ENCODE results near the gene CYSLTR2. TPM values are rescaled to one million over a fixed set of nuclear protein-coding genes. Genes with fewer than 3 reads are reported as not detected.
"Not testable (repeated sequence)": the region's sequence is repeated elsewhere in the genome, so short reads cannot be mapped to it uniquely, and the experiment has no call there.

CYSLTR2 gene
- total and polyA plus RNA-seq, 2 of the 8 experiments (the other 6 are each of a cell fraction or from before 2014, with no cell fraction given), result not detected

GRCh38 chr13:48696676-48697075, 42.9 kb downstream of the CYSLTR2 start:
- 87% methylated on average over 12 of the region's 12 CpGs; no CpG with 5 or more reads in 1 of the 2 experiments for WGBS, 2 experiments (ENCODE audit: extremely low coverage in 1 of 2, insufficient coverage in 1 of 2, insufficient read length in 1 of 2, insufficient replicate concordance in 2 of 2, low coverage in 1 of 2, low lambda C conversion rate in 2 of 2, missing lambda C conversion rate in 1 of 2)
- H2BK120ac ChIP-seq (replicated peaks; ENCODE audit: low read depth, low read length); CTCF ChIA-PET (ENCODE audit: partially characterized antibody): not testable (repeated sequence)

More at GRCh38 chr13:48696676-48697075, 42.9 kb downstream of the CYSLTR2 start:
- H2BK15ac ChIP-seq (ENCODE audit: low read length); H2AK5ac ChIP-seq (ENCODE audit: low read depth, low read length); H3K18ac ChIP-seq (ENCODE audit: extremely low read depth, low read length); H3K9ac ChIP-seq (replicated peaks in 1 of 4; ENCODE audit: extremely low read depth in 1 of 4, low read depth in 3 of 4, low read length in 3 of 4); H3K56ac ChIP-seq (replicated peaks; ENCODE audit: insufficient read length, low read depth, low read length); H3K4me2 ChIP-seq (ENCODE audit: insufficient read depth in 1 of 2, low read depth in 2 of 2, low read length in 2 of 2); H3K14ac ChIP-seq (ENCODE audit: insufficient read length); H3K27ac ChIP-seq (ENCODE audit: low read depth, low read length); H3K79me1 ChIP-seq (ENCODE audit: low read depth, low read length); H3K4me1 ChIP-seq (replicated peaks in 1 of 4; ENCODE audit: control insufficient read depth in 3 of 4, insufficient read depth in 4 of 4, low read length in 3 of 4); H3K23me2 ChIP-seq (ENCODE audit: low read depth, low read length); FAIRE-seq; H3K9me3 ChIP-seq (ENCODE audit: insufficient read depth in 2 of 2, low read depth in 1 of 2, low read length in 1 of 2); H2BK12ac ChIP-seq (ENCODE audit: low read depth, low read length); H2BK5ac ChIP-seq (ENCODE audit: low read depth, low read length); H3K27me3 ChIP-seq (replicated peaks in 1 of 4; ENCODE audit: control insufficient read depth in 3 of 4, extremely low read depth in 1 of 4, insufficient read depth in 3 of 4, low read length in 3 of 4); H4K20me1 ChIP-seq (replicated peaks in 1 of 2; ENCODE audit: control insufficient read depth in 1 of 2, insufficient read depth in 2 of 2, low read length in 2 of 2); POLR2A ChIA-PET (ENCODE audit: partially characterized antibody); DNase-seq (ENCODE audit: low read depth in 1 of 2, low spot score in 2 of 2); H2AFZ ChIP-seq (ENCODE audit: low read length); H2BK20ac ChIP-seq (ENCODE audit: low read length); H3K4ac ChIP-seq (replicated peaks; ENCODE audit: insufficient read length, low read depth, low read length); H4K5ac ChIP-seq (ENCODE audit: insufficient read length, low read depth, low read length); H4K8ac ChIP-seq (ENCODE audit: extremely low read depth, insufficient read depth, low read length); H3K36me3 ChIP-seq (ENCODE audit: control insufficient read depth in 2 of 4, insufficient read depth in 4 of 4, low read length in 3 of 4); H3K4me3 ChIP-seq (ENCODE audit: extremely low read depth in 1 of 4, insufficient read depth in 2 of 4, low read depth in 3 of 4, low read length in 4 of 4); H3K23ac ChIP-seq (ENCODE audit: insufficient read length); H3K79me2 ChIP-seq (ENCODE audit: control insufficient read depth in 1 of 2, insufficient read depth in 2 of 2, low read length in 2 of 2); H4K91ac ChIP-seq (replicated peaks; ENCODE audit: insufficient read length, low read length): not testable (repeated sequence)
